Kidney (tissue), 14 donors: ENCODE results near the gene SERTAD1. TPM values are rescaled to one million over a fixed set of nuclear protein-coding genes. Genes with fewer than 3 reads are reported as not detected.
"Not testable (repeated sequence)": the region's sequence is repeated elsewhere in the genome, so short reads cannot be mapped to it uniquely, and the experiment has no call there.

Experiments used
- DNase-seq, 5 donors: peaks; one replicate each; pipeline ENCODE4 v3.0.0-alpha.2; 2013 to 2020
- FAIRE-seq: peaks from 2 replicates; lab custom pipeline; 2012; peaks lifted over from hg19 to GRCh38; lab: Jason Lieb, UNC
- H3K27ac ChIP-seq, 2 donors: one replicate each; pipeline ENCODE4 v1.7.0; 2013; ENCODE audit warnings: low read depth in 2 of 2, low read length in 2 of 2, inconsistent platforms in 1 of 2
- H3K27me3 ChIP-seq: one replicate; pipeline ENCODE4 v1.7.1; 2013; ENCODE audit warnings: low read length, inconsistent platforms; ENCODE audit not compliant: control insufficient read depth, insufficient read depth
- H3K36me3 ChIP-seq, 3 donors: one replicate each; pipeline versions ENCODE4 v1.7.0 to v1.7.1; 2013; ENCODE audit warnings: low read length in 3 of 3, control low read depth in 1 of 3, inconsistent platforms in 1 of 3; ENCODE audit not compliant: insufficient read depth in 3 of 3, control insufficient read depth in 2 of 3
- H3K4me1 ChIP-seq, 3 donors: one replicate each; pipeline versions ENCODE4 v1.7.0 to v1.7.1; 2013; ENCODE audit warnings: low read length in 3 of 3, inconsistent platforms in 1 of 3, low read depth in 1 of 3; ENCODE audit not compliant: control insufficient read depth in 2 of 3, insufficient read depth in 2 of 3
- H3K4me3 ChIP-seq, 3 donors: one replicate each; pipeline versions ENCODE4 v1.7.0 to v1.8.1; 2013; ENCODE audit warnings: low read length in 3 of 3, control low read depth in 1 of 3, inconsistent platforms in 1 of 3
- H3K9ac ChIP-seq, 3 donors: one replicate each; pipeline versions ENCODE4 v1.7.0 to v1.7.1; 2013; ENCODE audit warnings: low read length in 3 of 3, control low read depth in 1 of 3, inconsistent platforms in 1 of 3
- H3K9me3 ChIP-seq, 3 donors: one replicate each; pipeline versions ENCODE4 v1.7.0 to v1.7.1; 2013; ENCODE audit warnings: low read length in 3 of 3, control low read depth in 1 of 3, inconsistent platforms in 1 of 3; ENCODE audit not compliant: control insufficient read depth in 2 of 3, insufficient read depth in 1 of 3
- CTCF ChIP-seq: IDR thresholded peaks from 3 replicates; pipeline ENCODE4 v1.5.1; 2012; ENCODE audit warnings: mild to moderate bottlenecking, moderate library complexity, borderline replicate concordance; ENCODE audit not compliant: insufficient read depth; ENCODE audit errors: extremely low read depth
- intact Hi-C: fragments of 100-400 bp; cut with DNase I; formaldehyde crosslinking; loops from one replicate; pipeline ENCODE4 v1.11.1; 2022
- polyA plus RNA-seq: library from polyadenylated mRNA; stranded (reverse); fragments of 350-450 nt; fragmentation: Illumina TruSeq; extraction: RNeasy Lipid Tissue Mini Kit (QIAGEN cat#74804); gene quantifications from one replicate; pipeline ENCODE4 v1.2.3, GENCODE V29; 2014; ENCODE audit warnings: low read depth, low replicate concordance; ENCODE audit not compliant: insufficient read depth
- total RNA-seq: library from RNA; stranded (reverse); fragmentation: NEBNext Ultra II Directional; extraction: Animal tissue kit (Norgen Biotek cat#: 25700); gene quantifications from one replicate; pipeline ENCODE4 v1.2.1, GENCODE V29; 2021
- donor health status: control.
- donor health status: control.
- donor health status: control.
- donor health status: control.
- donor health status: control.
- donor health status: DM: yes; HTN: yes; CAD: no.
- donor health status: Normal renal cell carcinoma (clear cell type).

The SERTAD1 gene
- total and polyA plus RNA-seq, 2 donors from 2014 or later = 14.8 to 18.2 TPM

DNA sequence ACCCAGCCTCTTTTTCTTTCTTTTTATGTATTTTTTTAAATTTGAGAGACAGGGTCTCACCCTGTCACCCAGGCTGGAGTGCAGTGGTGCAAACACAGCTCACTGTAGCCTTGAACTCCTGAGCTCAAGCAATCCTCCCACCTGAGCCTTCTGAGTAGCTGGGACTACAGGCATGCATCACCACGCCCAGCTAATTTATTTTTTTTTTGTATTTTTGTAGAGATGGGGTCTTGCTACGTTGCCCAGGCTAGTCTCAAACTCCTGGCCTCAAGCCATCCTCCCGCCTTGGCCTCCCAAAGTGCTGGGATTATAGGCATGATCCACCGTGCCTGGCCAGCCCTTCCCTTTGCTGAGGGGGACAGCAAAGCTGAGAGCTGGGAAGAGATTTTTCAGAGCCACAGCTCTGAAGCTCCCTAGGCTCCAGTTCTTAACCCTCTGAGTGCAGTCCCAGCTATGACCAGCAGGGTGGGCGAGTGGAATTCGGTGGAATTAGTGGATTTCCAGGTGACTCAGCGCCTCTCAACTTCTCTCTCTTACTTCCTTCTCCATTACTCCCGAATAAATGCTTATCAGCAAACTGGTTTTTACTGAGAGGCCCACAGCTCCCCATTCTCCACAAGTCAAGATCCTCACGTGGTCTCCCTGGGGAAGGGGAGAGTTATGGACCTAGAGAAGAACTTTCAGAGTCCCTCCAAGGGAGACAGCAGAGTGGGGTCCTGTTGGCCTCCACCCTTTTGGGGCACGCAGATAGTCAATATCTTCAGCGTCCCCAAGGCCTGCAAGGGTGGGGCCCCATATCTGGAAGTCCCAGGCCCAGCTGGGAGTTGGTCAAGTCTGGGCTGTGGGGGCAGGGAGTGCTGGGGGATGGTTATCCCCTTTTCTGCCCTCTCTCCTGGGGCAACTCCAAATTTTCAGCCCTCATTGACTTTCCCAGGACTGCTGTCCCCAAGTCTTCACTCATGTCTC, 38.5 kb upstream of the SERTAD1 start:
- H3K9ac ChIP-seq = peak overlapping the region in 2 of 3 donors; percentile 44 to 96
- DNase-seq (peak; percentile 85 to 93 (median 92)), FAIRE-seq (no peak)
- peak overlapping the region; percentile 91 to 97 for H3K27ac ChIP-seq
- intact Hi-C loops = no loop called here
- peaks cover 4 to 22% (median 20%) of the 10 kb centered on the region in 3 donors for H3K4me1 ChIP-seq
- peak; percentile 89 for TF ChIP-seq CTCF
- no peaks in the 10 kb centered on the region for H3K36me3 ChIP-seq
- peaks cover 6% of the 10 kb centered on the region for H3K27me3 ChIP-seq
- H3K4me3 ChIP-seq = peak overlapping the region in 2 of 3 donors; percentile 83 to 98
- no peaks in the 10 kb centered on the region for H3K9me3 ChIP-seq

DNA sequence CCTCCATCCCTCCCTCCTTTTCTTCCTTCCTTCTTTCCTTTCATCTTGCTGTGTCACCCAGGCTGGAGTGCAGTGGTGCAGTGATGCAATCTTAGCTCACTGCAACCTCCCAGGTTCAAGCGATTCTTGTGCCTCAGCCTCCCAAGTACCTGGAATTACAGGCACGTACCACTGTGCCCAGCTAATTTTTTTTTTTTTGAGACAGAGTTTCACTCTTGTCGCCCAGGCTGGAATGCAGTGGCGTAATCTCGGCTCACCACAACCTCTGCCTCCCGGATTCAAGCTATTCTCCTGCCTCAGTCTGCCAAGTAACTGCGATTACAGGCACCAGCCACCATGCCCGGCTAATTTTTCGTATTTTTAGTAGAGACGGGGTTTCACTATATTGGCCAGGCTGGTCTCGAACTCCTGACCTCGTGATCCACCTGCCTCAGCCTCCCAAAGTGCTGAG, 37.8 kb upstream of the SERTAD1 start:
- DNase-seq, intact Hi-C loops: not testable (repeated sequence)

GRCh38 chr19:40461669-40462221, 36.0 kb upstream of the SERTAD1 start:
- no peak for FAIRE-seq
- no peak for TF ChIP-seq CTCF
- intact Hi-C loops = no loop called here

More for the DNA sequence above, 37.8 kb upstream of the SERTAD1 start:
- H3K9ac ChIP-seq, FAIRE-seq, H3K9me3 ChIP-seq, H3K36me3 ChIP-seq, H3K27ac ChIP-seq, H3K4me3 ChIP-seq, H3K27me3 ChIP-seq: not testable (repeated sequence)
- H3K4me1 ChIP-seq = peaks cover 4 to 22% (median 20%) of the 10 kb centered on the region in 3 donors

GRCh38 chr19:40460185-40460584, 34.4 kb upstream of the SERTAD1 start:
- no peak for DNase-seq
- no peak for TF ChIP-seq CTCF
- Histone ChIP-seq H3K4me3 (no peak overlapping the region), H3K9ac (no peak overlapping the region), H3K36me3 (peaks cover 0 to 3% (median 0%) of the 10 kb centered on the region in 3 donors), H3K4me1 (peaks cover 0 to 14% (median 12%) of the 10 kb centered on the region in 3 donors), H3K27me3 (no peaks in the 10 kb centered on the region), H3K9me3 (no peaks in the 10 kb centered on the region), H3K27ac (no peak overlapping the region)
- intact Hi-C loops = no loop called here
- FAIRE-seq = no peak

More at GRCh38 chr19:40461669-40462221, 36.0 kb upstream of the SERTAD1 start:
- no peak overlapping the region for H3K9ac ChIP-seq
- no peaks in the 10 kb centered on the region for H3K27me3 ChIP-seq
- no peak overlapping the region for H3K27ac ChIP-seq
- H3K9me3 ChIP-seq = no peaks in the 10 kb centered on the region
- no peak overlapping the region for H3K4me3 ChIP-seq
- peaks cover 4 to 22% (median 20%) of the 10 kb centered on the region in 3 donors for H3K4me1 ChIP-seq
- H3K36me3 ChIP-seq = peaks cover 0 to 3% (median 0%) of the 10 kb centered on the region in 3 donors
- no peak for DNase-seq
